Measurements from ENCODE around the gene TIMM50. TPM values are rescaled to one million over a fixed set of nuclear protein-coding genes. Genes with fewer than 3 reads are reported as not detected.

Gene TIMM50
- total RNA-seq, 1 donor from 2014 or later = 39.9 TPM

- H3K9me3 ChIP-seq (ENCODE audit: low read depth) = no peaks in the 10 kb centered on the region
- no peak overlapping the region for H3K27ac ChIP-seq
- H2AFZ ChIP-seq (replicated peaks) = peak overlapping the region; percentile 93
- peak overlapping the region; percentile 83 for H3K4me3 Mint-ChIP-seq
- peaks cover 13% of the 10 kb centered on the region for H3K9me3 Mint-ChIP-seq
- H3K9ac ChIP-seq = no peak overlapping the region
- H3K36me3 Mint-ChIP-seq = no peaks in the 10 kb centered on the region
- peaks cover 23% of the 10 kb centered on the region for H3F3A ChIP-seq (ENCODE audit: low read depth)
- no peaks in the 10 kb centered on the region for H3K79me2 ChIP-seq (ENCODE audit: low read depth)
- peaks cover 21% of the 10 kb centered on the region for H3K4me1 Mint-ChIP-seq
- no peaks in the 10 kb centered on the region for H3K36me3 ChIP-seq
- H3K4me2 ChIP-seq = peak overlapping the region; percentile 67
- H4K20me1 ChIP-seq (ENCODE audit: low read depth) = no peaks in the 10 kb centered on the region
- peaks cover 3% of the 10 kb centered on the region for H3K4me1 ChIP-seq
- TF ChIP-seq EZH2 (IDR thresholded peaks at IDR 0.05) = peak; percentile 66
- TF ChIP-seq EZH2phosphoT487 (IDR thresholded peaks at IDR 0.05) = no peak
- peak; percentile 95 for DNase-seq (ENCODE audit: low spot score)
- H3K27me3 Mint-ChIP-seq (ENCODE audit: insufficient read depth, low read depth) = peaks cover 50% of the 10 kb centered on the region
- no peak overlapping the region for H3K27ac Mint-ChIP-seq
- H3K4me3 ChIP-seq = peak overlapping the region; percentile 53
- peaks cover 81% of the 10 kb centered on the region for H3K27me3 ChIP-seq
These were observed 26.5 kb downstream of the TIMM50 start for GRCh38 chr19:39506944-39507714.

- Mint-ChIP-seq H3K36me3 (no peaks in the 10 kb centered on the region), H3K9me3 (peaks cover 13% of the 10 kb centered on the region), H3K27ac (no peak overlapping the region), H3K27me3 (ENCODE audit: insufficient read depth, low read depth) (peaks cover 56% of the 10 kb centered on the region), H3K4me1 (peaks cover 21% of the 10 kb centered on the region), H3K4me3 (peak overlapping the region; percentile 83)
- H3K4me3 ChIP-seq = peak overlapping the region; percentile 53
- H3K9me3 ChIP-seq (ENCODE audit: low read depth) = no peaks in the 10 kb centered on the region
- peaks cover 3% of the 10 kb centered on the region for H3K4me1 ChIP-seq
- H3K27me3 ChIP-seq = peaks cover 75% of the 10 kb centered on the region
- peak; percentile 44 for DNase-seq (ENCODE audit: low spot score)
- H3K27ac ChIP-seq = no peak overlapping the region
- TF ChIP-seq CTCF (IDR thresholded peaks at IDR 0.05) (no peak), EZH2phosphoT487 (IDR thresholded peaks at IDR 0.05) (peak; percentile 58), EZH2 (IDR thresholded peaks at IDR 0.05) (peak; percentile 56)
- H3F3A ChIP-seq (ENCODE audit: low read depth) = peaks cover 23% of the 10 kb centered on the region
- no peaks in the 10 kb centered on the region for H3K36me3 ChIP-seq
- H3K4me2 ChIP-seq = peak overlapping the region; percentile 67
- H3K9ac ChIP-seq = no peak overlapping the region
- peak overlapping the region; percentile 93 for H2AFZ ChIP-seq (replicated peaks)
- H3K79me2 ChIP-seq (ENCODE audit: low read depth) = no peaks in the 10 kb centered on the region
- H4K20me1 ChIP-seq (ENCODE audit: low read depth) = no peaks in the 10 kb centered on the region
These were observed 27.2 kb downstream of the TIMM50 start for GRCh38 chr19:39507715-39508364.

- Histone ChIP-seq H4K20me1 (ENCODE audit: low read depth) (no peaks in the 10 kb centered on the region), H3K36me3 (no peaks in the 10 kb centered on the region), H3K9ac (no peak overlapping the region), H3K27ac (no peak overlapping the region), H3K27me3 (peaks cover 75% of the 10 kb centered on the region), H3K4me2 (peak overlapping the region; percentile 67), H3K4me1 (peaks cover 3% of the 10 kb centered on the region), H3F3A (ENCODE audit: low read depth) (peaks cover 23% of the 10 kb centered on the region), H3K9me3 (ENCODE audit: low read depth) (no peaks in the 10 kb centered on the region), H2AFZ (replicated peaks) (no peak overlapping the region), H3K79me2 (ENCODE audit: low read depth) (no peaks in the 10 kb centered on the region), H3K4me3 (no peak overlapping the region)
- H3K9me3 Mint-ChIP-seq = peaks cover 9% of the 10 kb centered on the region
- peaks cover 58% of the 10 kb centered on the region for H3K27me3 Mint-ChIP-seq (ENCODE audit: insufficient read depth, low read depth)
- no peak overlapping the region for H3K4me3 Mint-ChIP-seq
- TF ChIP-seq CTCF (IDR thresholded peaks at IDR 0.05) (no peak), EZH2 (IDR thresholded peaks at IDR 0.05) (no peak)
- H3K36me3 Mint-ChIP-seq = no peaks in the 10 kb centered on the region
- H3K4me1 Mint-ChIP-seq = peaks cover 15% of the 10 kb centered on the region
- no peak overlapping the region for H3K27ac Mint-ChIP-seq
- DNase-seq (ENCODE audit: low spot score) = no peak
These were observed 28.0 kb downstream of the TIMM50 start for GRCh38 chr19:39508629-39509028.

All from neural progenitor cell (in vitro differentiated cells).